GM12878 (cell line): ENCODE measurements around the gene FLAD1.

Experiments
- CTCF ChIP-seq, 3 experiments: IDR thresholded peaks in 2 of 3; conservative IDR thresholded peaks in 1 of 3; 2 replicates each; pipeline ENCODE4 v1.5.1; 2011; ENCODE audit warnings: low read depth in 3 of 3, low read length in 3 of 3, mild to moderate bottlenecking in 3 of 3, control low read depth in 2 of 3, moderate library complexity in 2 of 3, inconsistent platforms in 1 of 3, mixed read lengths in 1 of 3; ENCODE audit not compliant: control insufficient read depth in 2 of 3, insufficient read depth in 1 of 3; ENCODE audit errors: extremely low read depth in 1 of 3
- RELA ChIP-seq: fragments of 450-650 bp; IDR thresholded peaks from 2 replicates; pipeline ENCODE4 v1.8.0; 2014; ENCODE audit warnings: borderline replicate concordance; ENCODE audit not compliant: partially characterized antibody

GRCh38 chr1:154937988-154938386, 45.2 kb upstream of the FLAD1 start:
- TF ChIP-seq CTCF (IDR thresholded peaks at IDR 0.05 in 2 of 3, conservative IDR thresholded peaks at IDR 0.05 in 1 of 3; ENCODE audit: control insufficient read depth in 2 of 3, extremely low read depth in 1 of 3, insufficient read depth in 1 of 3, low read depth in 3 of 3, low read length in 3 of 3) (no peak), RELA (no peak)
